HepG2 (cell line): ENCODE results near the gene FHIT. TPM values are rescaled to one million over a fixed set of nuclear protein-coding genes. Genes with fewer than 3 reads are reported as not detected.

Source experiments
- ATAC-seq: fragments of 200-7000 bp; cut with Tn5 transposase; 3 replicates; pipeline ENCODE4 v1.9.1; 2020; ENCODE audit warnings: mild to moderate bottlenecking, moderate library complexity
- BruUV-seq: library from RNA; stranded (reverse); fragments of 400-500 nt; replicated peaks from 2 replicates; lab custom pipeline; 2021; lab: Mats Ljungman, UMichigan
- CTCF ChIA-PET: fragments of 300-600 bp; formaldehyde crosslinking; extraction: SDS; loops from one replicate; lab custom pipeline; 2021; ENCODE audit warnings: low total read pairs, inconsistent platforms, low intra/inter-chr PET ratio; lab: Yijun Ruan, JAX
- POLR2A ChIA-PET: fragments of 350-600 bp; sonication (Branson Sonifier 250); formaldehyde crosslinking; loops from one replicate; lab custom pipeline; 2020; ENCODE audit warnings: antibody characterized with exemption, inconsistent platforms; lab: Yijun Ruan, JAX
- DNase-seq: peaks from one replicate; pipeline ENCODE4 v3.0.0-alpha.2; 2015; ENCODE audit warnings: low spot score
- FAIRE-seq: peaks from 3 replicates; lab custom pipeline; 2011; peaks lifted over from hg19 to GRCh38; lab: Jason Lieb, UNC
- H2AFZ ChIP-seq: one replicate; pipeline ENCODE4 v1.6.1; 2011; ENCODE audit warnings: low read length, inconsistent platforms
- H3K27ac ChIP-seq: fragments of 300-600 bp; 3 replicates; pipeline ENCODE4 v1.8.0; 2011; ENCODE audit warnings: mixed run types, mild to moderate bottlenecking, mixed read lengths, low read length, inconsistent platforms; ENCODE audit not compliant: insufficient read depth; ENCODE audit errors: extremely low read length
- H3K27me3 ChIP-seq, 2 experiments: fragments of 200-600 bp in 1 of 2; 2 replicates in 1 of 2; 3 replicates in 1 of 2; pipeline versions ENCODE4 v1.6.0 to v1.8.0; 2011; ENCODE audit warnings: low read length in 2 of 2, mild to moderate bottlenecking in 2 of 2, moderate library complexity in 2 of 2, inconsistent platforms in 1 of 2; ENCODE audit not compliant: insufficient read depth in 2 of 2, control insufficient read depth in 1 of 2
- H3K36me3 ChIP-seq, 2 experiments: fragments of 200-600 bp in 1 of 2; replicated peaks in 1 of 2; 2 replicates in 1 of 2; 3 replicates in 1 of 2; pipeline versions ENCODE4 v1.5.1 to v1.8.0; 2011; ENCODE audit warnings: low read length in 2 of 2, inconsistent platforms in 1 of 2; ENCODE audit not compliant: insufficient read depth in 2 of 2, control insufficient read depth in 1 of 2
- H3K4me1 ChIP-seq: 2 replicates; pipeline ENCODE4 v1.5.1; 2012; ENCODE audit warnings: low read length, inconsistent platforms; ENCODE audit not compliant: insufficient read depth
- H3K4me2 ChIP-seq: 2 replicates; pipeline ENCODE4 v1.6.0; 2011; ENCODE audit warnings: low read depth, low read length, inconsistent platforms
- H3K4me3 ChIP-seq, 3 experiments: fragments of 200-600 bp in 1 of 3; sonication (generic), shearing (Covaris generic) in 1 of 3; replicated peaks in 1 of 3; 2 replicates each; pipeline ENCODE4 v1.5.1; 2011 to 2016; ENCODE audit warnings: low read length in 3 of 3, inconsistent platforms in 2 of 3, low read depth in 2 of 3, mild to moderate bottlenecking in 2 of 3, control low read depth in 1 of 3, mixed read lengths in 1 of 3; ENCODE audit not compliant: insufficient read depth in 1 of 3
- H3K79me2 ChIP-seq: one replicate; pipeline ENCODE4 v1.6.1; 2011; ENCODE audit warnings: low read length, inconsistent platforms; ENCODE audit not compliant: insufficient read depth
- H3K9ac ChIP-seq: 2 replicates; pipeline ENCODE4 v1.6.0; 2011; ENCODE audit warnings: mild to moderate bottlenecking, low read depth, low read length, inconsistent platforms; ENCODE audit not compliant: insufficient read depth
- H3K9me3 ChIP-seq: 2 replicates; pipeline ENCODE4 v1.5.1; 2012; ENCODE audit warnings: mild to moderate bottlenecking, low read length
- H4K20me1 ChIP-seq: 2 replicates; pipeline ENCODE4 v1.6.0; 2011; ENCODE audit warnings: inconsistent platforms, mild to moderate bottlenecking, low read length, moderate library complexity; ENCODE audit not compliant: insufficient read depth
- GTF3A ChIP-seq: sonication (generic); formaldehyde crosslinking; conservative IDR thresholded peaks from 2 replicates; pipeline ENCODE4 v1.4.0; 2020; ENCODE audit warnings: mild to moderate bottlenecking, missing genetic modification reagents
- HOXD1 ChIP-seq: sonication (generic); formaldehyde crosslinking; IDR thresholded peaks from 2 replicates; pipeline ENCODE4 v1.5.0; 2020; ENCODE audit warnings: missing genetic modification reagents
- JDP2 ChIP-seq: sonication (generic); formaldehyde crosslinking; IDR thresholded peaks from 2 replicates; pipeline ENCODE4 v1.8.1; 2022; ENCODE audit warnings: missing genetic modification reagents, borderline replicate concordance
- MATR3 ChIP-seq: sonication (generic); formaldehyde crosslinking; IDR thresholded peaks from 2 replicates; pipeline ENCODE4 v1.4.0; 2020; ENCODE audit warnings: missing genetic modification reagents
- MTF2 ChIP-seq: sonication (generic); formaldehyde crosslinking; IDR thresholded peaks from 2 replicates; pipeline ENCODE4 v1.5.0; 2020; ENCODE audit warnings: missing genetic modification reagents, borderline replicate concordance
- NCOA5 ChIP-seq: sonication (generic); formaldehyde crosslinking; IDR thresholded peaks from 2 replicates; pipeline ENCODE4 v1.4.0; 2020; ENCODE audit warnings: missing genetic modification reagents
- PHF21A ChIP-seq: sonication (generic); formaldehyde crosslinking; IDR thresholded peaks from 2 replicates; pipeline ENCODE4 v1.5.0; 2020; ENCODE audit warnings: mild to moderate bottlenecking, missing genetic modification reagents
- RBFOX2 ChIP-seq: fragments of 200-400 bp; formaldehyde crosslinking; IDR thresholded peaks from 2 replicates; pipeline ENCODE4 v1.6.1; 2017; ENCODE audit warnings: low read depth, mild to moderate bottlenecking, low read length
- SAFB2 ChIP-seq: sonication (generic); formaldehyde crosslinking; IDR thresholded peaks from 2 replicates; pipeline ENCODE4 v1.5.1; 2020; ENCODE audit warnings: missing genetic modification reagents, low read depth, mild to moderate bottlenecking, borderline replicate concordance
- SP2 ChIP-seq: sonication (generic); formaldehyde crosslinking; IDR thresholded peaks from 2 replicates; pipeline ENCODE4 v1.5.1; 2020; ENCODE audit warnings: mild to moderate bottlenecking, missing genetic modification reagents
- ZMAT3 ChIP-seq: sonication (generic); formaldehyde crosslinking; conservative IDR thresholded peaks from 2 replicates; pipeline ENCODE4 v1.7.0; 2021; ENCODE audit warnings: missing genetic modification reagents
- ZMYM3 ChIP-seq: sonication (generic); formaldehyde crosslinking; IDR thresholded peaks from 2 replicates; pipeline ENCODE4 v1.5.1; 2020; ENCODE audit warnings: mild to moderate bottlenecking, missing genetic modification reagents
- ZNF543 ChIP-seq: sonication (generic); formaldehyde crosslinking; IDR thresholded peaks from 2 replicates; pipeline ENCODE4 v1.4.0; 2020; ENCODE audit warnings: mild to moderate bottlenecking, missing genetic modification reagents
- ZNF776 ChIP-seq: sonication (generic); formaldehyde crosslinking; IDR thresholded peaks from 2 replicates; pipeline ENCODE4 v1.4.0; 2020; ENCODE audit warnings: mild to moderate bottlenecking, missing genetic modification reagents
- WGBS: methylation state at CpG from one replicate; pipeline ENCODE4 v1.1.6; 2017; ENCODE audit warnings: low lambda C conversion rate; 5-methylcytosine and 5-hydroxymethylcytosine counted together
- in situ Hi-C: cut with HindIII; loops from 2 replicates; pipeline ENCODE4 v1.10.0; 2017; ENCODE audit warnings: low pct_unique_long_range_greater_than_20kb; ENCODE audit not compliant: extremely low pct_ligation_motif_present
- intact Hi-C: fragments of 100-400 bp; cut with micrococcal nuclease; formaldehyde crosslinking; loops from one replicate; pipeline ENCODE4 v1.10.0; 2022; ENCODE audit not compliant: unreplicated experiment
- polyA plus RNA-seq, 8 experiments: library from polyadenylated mRNA; depleted of rRNA in 3 of 8; stranded (reverse) in 7 of 8; unstranded in 1 of 8; fragments of >200 nt; fragmentation: Illumina TruSeq in 4 of 8; extraction: Trizol in 4 of 8; gene quantifications; 2 replicates each; pipeline versions ENCODE4 v1.2.1 to v1.2.3, GENCODE V29; 2011 to 2016; ENCODE audit warnings: low read depth in 4 of 8, missing spikeins in 1 of 8, mixed read lengths in 1 of 8; ENCODE audit not compliant: insufficient read depth in 1 of 8
- total RNA-seq, 5 experiments: library from RNA; depleted of rRNA; stranded (reverse); fragments of >200 nt; fragmentation: Illumina TruSeq; extraction: Trizol; gene quantifications; 2 replicates each; pipeline ENCODE4 v1.2.3, GENCODE V29; 2016; ENCODE audit warnings: low read depth in 1 of 5
- TF ChIP-seq, protein P1 (sequence below): sonication (generic); formaldehyde crosslinking; IDR thresholded peaks from 2 replicates; pipeline ENCODE4 v1.8.0; 2022; ENCODE audit warnings: missing genetic modification reagents, mild to moderate bottlenecking, moderate library complexity, borderline replicate concordance
- TF ChIP-seq, protein P2 (sequence below): sonication (generic); formaldehyde crosslinking; IDR thresholded peaks from 2 replicates; pipeline ENCODE4 v1.4.0; 2020; ENCODE audit warnings: mild to moderate bottlenecking, missing genetic modification reagents
- TF ChIP-seq, protein P3 (sequence below): sonication (generic); formaldehyde crosslinking; IDR thresholded peaks from 2 replicates; pipeline ENCODE4 v1.5.0; 2020; ENCODE audit warnings: missing genetic modification reagents
- TF ChIP-seq, protein P4 (sequence below): sonication (generic); formaldehyde crosslinking; IDR thresholded peaks from 2 replicates; pipeline ENCODE4 v1.8.0; 2022; ENCODE audit warnings: low read depth, missing genetic modification reagents
- TF ChIP-seq, protein P5 (sequence below): sonication (generic); formaldehyde crosslinking; IDR thresholded peaks from 2 replicates; pipeline ENCODE4 v1.4.0; 2020; ENCODE audit warnings: missing genetic modification reagents

FHIT gene
- total and polyA plus RNA-seq, 2 of the 13 experiments (the other 11 are each of a cell fraction or from before 2014, with no cell fraction given), result 4.0 to 4.6 TPM

DNA sequence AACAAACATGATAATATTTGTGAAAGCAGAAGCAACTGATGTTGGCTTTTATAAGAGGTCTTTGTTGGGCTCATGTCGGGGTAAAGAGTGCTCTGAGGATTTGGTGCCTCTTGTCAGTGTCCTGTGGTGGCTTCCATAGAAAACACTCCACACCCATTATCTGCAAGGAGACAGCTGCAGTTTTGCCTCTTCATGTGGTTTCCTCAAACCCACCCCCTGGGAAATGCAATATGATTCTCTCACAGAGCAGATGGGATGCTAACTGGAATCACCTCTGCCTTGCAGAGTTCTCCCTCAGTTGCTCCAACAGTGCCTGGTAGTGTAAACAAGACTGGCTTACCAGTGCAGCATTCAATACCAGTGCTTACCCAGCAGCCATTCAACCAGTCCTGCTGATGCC is 1430.0 kb downstream of the FHIT start:
- H3K9ac ChIP-seq, result no peak overlapping the region
- H3K36me3 ChIP-seq, result no peaks in the 10 kb centered on the region
- CTCF ChIA-PET, result no interaction called here
- no peak overlapping the region for H3K4me2 ChIP-seq
- H4K20me1 ChIP-seq, result no peaks in the 10 kb centered on the region
- DNase-seq (no peak), ATAC-seq (no peak), FAIRE-seq (no peak)
- intact Hi-C loops, result no loop called here
- peaks cover 16% of the 10 kb centered on the region; the same call in 1 of the 2 replicates for H3K4me1 ChIP-seq
- no peaks in the 10 kb centered on the region for H3K9me3 ChIP-seq
- no peaks in the 10 kb centered on the region; a peak in 1 of 5 replicates for H3K27me3 ChIP-seq
- no TSS peak for BruUV-seq
- H3K4me3 ChIP-seq, result no peak overlapping the region
- H3K79me2 ChIP-seq, result no peaks in the 10 kb centered on the region
- H3K27ac ChIP-seq, result no peak overlapping the region
- 0% methylated on average over 1 of the region's 1 CpG for WGBS
- in situ Hi-C loops, result no loop called here
- POLR2A ChIA-PET, result no interaction called here
- no peak overlapping the region for H2AFZ ChIP-seq
- TF ChIP-seq ZNF543, result no peak
- TF ChIP-seq, protein P1, sequence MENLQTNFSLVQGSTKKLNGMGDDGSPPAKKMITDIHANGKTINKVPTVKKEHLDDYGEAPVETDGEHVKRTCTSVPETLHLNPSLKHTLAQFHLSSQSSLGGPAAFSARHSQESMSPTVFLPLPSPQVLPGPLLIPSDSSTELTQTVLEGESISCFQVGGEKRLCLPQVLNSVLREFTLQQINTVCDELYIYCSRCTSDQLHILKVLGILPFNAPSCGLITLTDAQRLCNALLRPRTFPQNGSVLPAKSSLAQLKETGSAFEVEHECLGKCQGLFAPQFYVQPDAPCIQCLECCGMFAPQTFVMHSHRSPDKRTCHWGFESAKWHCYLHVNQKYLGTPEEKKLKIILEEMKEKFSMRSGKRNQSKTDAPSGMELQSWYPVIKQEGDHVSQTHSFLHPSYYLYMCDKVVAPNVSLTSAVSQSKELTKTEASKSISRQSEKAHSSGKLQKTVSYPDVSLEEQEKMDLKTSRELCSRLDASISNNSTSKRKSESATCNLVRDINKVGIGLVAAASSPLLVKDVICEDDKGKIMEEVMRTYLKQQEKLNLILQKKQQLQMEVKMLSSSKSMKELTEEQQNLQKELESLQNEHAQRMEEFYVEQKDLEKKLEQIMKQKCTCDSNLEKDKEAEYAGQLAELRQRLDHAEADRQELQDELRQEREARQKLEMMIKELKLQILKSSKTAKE, result no peak
- TF ChIP-seq RBFOX2, result no peak
- no peak for TF ChIP-seq MTF2 (CRISPR knock-in tag)
- TF ChIP-seq SP2 (CRISPR knock-in tag), result no peak
- TF ChIP-seq PHF21A (CRISPR knock-in tag), result no peak
- TF ChIP-seq, protein P2, sequence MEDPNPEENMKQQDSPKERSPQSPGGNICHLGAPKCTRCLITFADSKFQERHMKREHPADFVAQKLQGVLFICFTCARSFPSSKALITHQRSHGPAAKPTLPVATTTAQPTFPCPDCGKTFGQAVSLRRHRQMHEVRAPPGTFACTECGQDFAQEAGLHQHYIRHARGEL (CRISPR knock-in tag), result no peak
- TF ChIP-seq, protein P3, sequence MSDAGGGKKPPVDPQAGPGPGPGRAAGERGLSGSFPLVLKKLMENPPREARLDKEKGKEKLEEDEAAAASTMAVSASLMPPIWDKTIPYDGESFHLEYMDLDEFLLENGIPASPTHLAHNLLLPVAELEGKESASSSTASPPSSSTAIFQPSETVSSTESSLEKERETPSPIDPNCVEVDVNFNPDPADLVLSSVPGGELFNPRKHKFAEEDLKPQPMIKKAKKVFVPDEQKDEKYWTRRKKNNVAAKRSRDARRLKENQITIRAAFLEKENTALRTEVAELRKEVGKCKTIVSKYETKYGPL (CRISPR knock-in tag), result no peak
- no peak for TF ChIP-seq HOXD1 (CRISPR knock-in tag)
- TF ChIP-seq ZNF776 (CRISPR knock-in tag), result no peak
- no peak for TF ChIP-seq ZMAT3 (CRISPR knock-in tag)
- no peak for TF ChIP-seq GTF3A
- no peak for TF ChIP-seq JDP2 (CRISPR knock-in tag)
- no peak for TF ChIP-seq NCOA5 (CRISPR knock-in tag)
- TF ChIP-seq, protein P4, sequence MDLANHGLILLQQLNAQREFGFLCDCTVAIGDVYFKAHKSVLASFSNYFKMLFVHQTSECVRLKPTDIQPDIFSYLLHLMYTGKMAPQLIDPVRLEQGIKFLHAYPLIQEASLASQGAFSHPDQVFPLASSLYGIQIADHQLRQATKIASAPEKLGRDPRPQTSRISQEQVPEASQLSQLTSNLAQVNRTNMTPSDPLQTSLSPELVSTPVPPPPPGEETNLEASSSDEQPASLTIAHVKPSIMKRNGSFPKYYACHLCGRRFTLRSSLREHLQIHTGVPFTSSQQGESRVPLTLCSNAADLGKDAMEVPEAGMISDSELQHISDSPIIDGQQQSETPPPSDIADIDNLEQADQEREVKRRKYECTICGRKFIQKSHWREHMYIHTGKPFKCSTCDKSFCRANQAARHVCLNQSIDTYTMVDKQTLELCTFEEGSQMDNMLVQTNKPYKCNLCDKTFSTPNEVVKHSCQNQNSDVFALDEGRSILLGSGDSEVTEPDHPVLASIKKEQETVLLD (CRISPR knock-in tag), result no peak
- TF ChIP-seq MATR3 (CRISPR knock-in tag), result no peak
- no peak for TF ChIP-seq SAFB2 (CRISPR knock-in tag)
- TF ChIP-seq, protein P5, sequence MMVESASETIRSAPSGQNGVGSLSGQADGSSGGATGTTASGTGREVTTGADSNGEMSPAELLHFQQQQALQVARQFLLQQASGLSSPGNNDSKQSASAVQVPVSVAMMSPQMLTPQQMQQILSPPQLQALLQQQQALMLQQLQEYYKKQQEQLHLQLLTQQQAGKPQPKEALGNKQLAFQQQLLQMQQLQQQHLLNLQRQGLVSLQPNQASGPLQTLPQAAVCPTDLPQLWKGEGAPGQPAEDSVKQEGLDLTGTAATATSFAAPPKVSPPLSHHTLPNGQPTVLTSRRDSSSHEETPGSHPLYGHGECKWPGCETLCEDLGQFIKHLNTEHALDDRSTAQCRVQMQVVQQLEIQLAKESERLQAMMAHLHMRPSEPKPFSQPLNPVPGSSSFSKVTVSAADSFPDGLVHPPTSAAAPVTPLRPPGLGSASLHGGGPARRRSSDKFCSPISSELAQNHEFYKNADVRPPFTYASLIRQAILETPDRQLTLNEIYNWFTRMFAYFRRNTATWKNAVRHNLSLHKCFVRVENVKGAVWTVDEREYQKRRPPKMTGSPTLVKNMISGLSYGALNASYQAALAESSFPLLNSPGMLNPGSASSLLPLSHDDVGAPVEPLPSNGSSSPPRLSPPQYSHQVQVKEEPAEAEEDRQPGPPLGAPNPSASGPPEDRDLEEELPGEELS, result no peak
- TF ChIP-seq ZMYM3 (CRISPR knock-in tag), result no peak
